ENCODE data around the gene PNLDC1.
"Not testable (repeated sequence)": the region's sequence is repeated elsewhere in the genome, so short reads cannot be mapped to it uniquely, and the experiment has no call there.

The PNLDC1 gene

GRCh38 chr6:159778542-159779103 lies 21.5 kb upstream of the PNLDC1 start:
- no peak for DNase-seq

GRCh38 chr6:159788276-159788675 lies 11.8 kb upstream of the PNLDC1 start:
- DNase-seq, result no peak

GRCh38 chr6:159788753-159789376 lies 11.2 kb upstream of the PNLDC1 start:
- DNase-seq, result peak in 1 of 2 experiments; percentile 29

GRCh38 chr6:159789377-159790148 lies 10.5 kb upstream of the PNLDC1 start, which contains the start of gene TCP1:
Gene TCP1, minus strand, starts transcription at chr6:159789602. Its CDS starts 134 bp downstream, at chr6:159789468.
- DNase-seq, result peak; percentile 100

- DNase-seq, result peak; percentile 98 to 99
Observed at GRCh38 chr6:159790149-159790955, 9.7 kb upstream of the PNLDC1 start, which contains the start of gene MRPL18. Gene MRPL18, plus strand, starts transcription at chr6:159790467. Its CDS starts 121 bp downstream, at chr6:159790588.

- DNase-seq, result no peak
Observed at GRCh38 chr6:159790956-159791598, 9.0 kb upstream of the PNLDC1 start.

GRCh38 chr6:159794976-159795375 lies 5.1 kb upstream of the PNLDC1 start:
- DNase-seq, result peak; percentile 85 to 92

- DNase-seq, result no peak
Observed at GRCh38 chr6:159797554-159797953, 2.5 kb upstream of the PNLDC1 start.

- DNase-seq, result no peak
Observed at GRCh38 chr6:159801935-159802334, 1.9 kb downstream of the PNLDC1 start.

- DNase-seq, result no peak
Observed at GRCh38 chr6:159804504-159804903, 4.4 kb downstream of the PNLDC1 start.

- DNase-seq, result no peak
Observed at GRCh38 chr6:159805440-159806020, 5.5 kb downstream of the PNLDC1 start.

GRCh38 chr6:159806021-159806458 lies 6.0 kb downstream of the PNLDC1 start:
- no peak for DNase-seq

GRCh38 chr6:159807150-159807858 lies 7.2 kb downstream of the PNLDC1 start:
- DNase-seq, result no peak

- DNase-seq, result no peak
Observed at GRCh38 chr6:159808647-159809046, 8.6 kb downstream of the PNLDC1 start.

- DNase-seq, result no peak
Observed at GRCh38 chr6:159809149-159809548, 9.1 kb downstream of the PNLDC1 start.

- DNase-seq, result no peak
Observed at GRCh38 chr6:159813781-159814180, 13.7 kb downstream of the PNLDC1 start.

- no peak for DNase-seq
Observed at GRCh38 chr6:159815410-159815809, 15.3 kb downstream of the PNLDC1 start.

- not testable (repeated sequence) for DNase-seq
Observed at GRCh38 chr6:159816775-159817174, 16.7 kb downstream of the PNLDC1 start.

GRCh38 chr6:159817951-159818739 lies 18.1 kb downstream of the PNLDC1 start:
- no peak for DNase-seq

GRCh38 chr6:159819098-159819497 lies 19.0 kb downstream of the PNLDC1 start:
- DNase-seq, result no peak

Data from NCI-H524 (cell line).